NCI-H1092 (cell line): ENCODE data around the gene HPS3.
A peak's percentile ranks its signal among the peaks of the same experiment; 100 is the strongest.
"Not testable (repeated sequence)": the region's sequence is repeated elsewhere in the genome, so short reads cannot be mapped to it uniquely, and the experiment has no call there.

Experiments used
- DNase-seq: peaks from one replicate; lab custom pipeline; 2025; lab: John Stamatoyannopoulos, UW

Gene HPS3

DNA sequence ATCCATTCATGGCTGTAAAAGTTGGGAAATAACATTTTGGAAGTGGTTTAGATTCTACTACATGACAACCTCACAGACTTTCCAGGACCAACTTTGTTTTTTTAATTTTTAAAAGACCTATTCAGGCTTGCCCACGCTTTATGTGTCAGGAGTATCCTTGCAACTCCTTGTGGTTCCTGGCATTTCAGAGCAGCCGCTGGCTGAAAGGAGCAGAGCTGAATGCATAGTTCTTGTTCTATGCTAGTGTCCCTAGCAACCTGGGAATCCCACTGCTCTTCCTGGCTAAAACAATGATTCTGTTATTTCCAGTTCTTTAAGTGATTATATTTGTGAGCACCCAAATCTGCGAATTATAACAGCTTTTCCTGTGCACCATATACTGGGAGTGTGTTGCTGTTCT is 57.3 kb downstream of the HPS3 start:
- DNase-seq: no peak

DNA sequence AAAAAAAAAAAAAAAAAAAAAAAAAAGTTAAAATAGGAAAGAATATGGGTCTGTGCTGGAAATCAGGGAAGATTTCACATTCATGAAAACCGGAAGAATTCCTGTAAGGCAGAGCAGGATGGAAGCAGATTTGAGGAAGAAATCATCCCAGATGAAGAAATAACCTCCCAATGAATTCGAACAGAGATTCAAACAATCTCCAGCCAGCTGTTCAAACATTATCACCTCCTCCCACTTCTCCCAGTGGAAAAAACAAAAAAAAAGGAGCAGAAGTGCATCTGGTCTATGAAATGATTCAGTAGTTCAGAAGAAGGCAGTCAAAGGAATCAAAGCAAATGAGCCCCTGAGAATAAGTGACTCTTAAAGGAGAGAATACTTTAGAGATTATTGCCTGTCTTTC is 59.1 kb downstream of the HPS3 start:
- DNase-seq: no peak

- no peak for DNase-seq
Measured at GRCh38 chr3:149195221-149195620, 65.8 kb downstream of the HPS3 start.

GRCh38 chr3:149196805-149197592 is 67.6 kb downstream of the HPS3 start:
- DNase-seq: not testable (repeated sequence)

DNA sequence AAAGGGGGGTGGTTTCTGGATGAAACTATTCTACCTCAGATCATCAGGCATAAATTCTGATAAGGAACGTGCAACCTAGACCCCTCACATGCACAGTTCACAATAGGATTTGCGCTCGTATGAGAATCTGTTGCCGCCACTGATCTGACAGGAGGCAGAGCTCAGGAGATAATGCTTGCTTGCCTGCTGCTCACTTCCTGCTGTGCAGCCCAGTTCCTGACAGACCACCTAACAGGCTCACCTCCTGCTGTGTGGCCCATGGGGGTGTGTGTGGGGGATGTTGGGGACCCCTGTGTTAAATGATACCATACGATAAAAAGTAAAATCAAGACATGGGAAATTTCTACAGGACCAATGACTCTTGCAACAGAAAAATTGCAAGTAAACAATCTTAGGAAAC is 68.2 kb downstream of the HPS3 start:
- DNase-seq: no peak

DNA sequence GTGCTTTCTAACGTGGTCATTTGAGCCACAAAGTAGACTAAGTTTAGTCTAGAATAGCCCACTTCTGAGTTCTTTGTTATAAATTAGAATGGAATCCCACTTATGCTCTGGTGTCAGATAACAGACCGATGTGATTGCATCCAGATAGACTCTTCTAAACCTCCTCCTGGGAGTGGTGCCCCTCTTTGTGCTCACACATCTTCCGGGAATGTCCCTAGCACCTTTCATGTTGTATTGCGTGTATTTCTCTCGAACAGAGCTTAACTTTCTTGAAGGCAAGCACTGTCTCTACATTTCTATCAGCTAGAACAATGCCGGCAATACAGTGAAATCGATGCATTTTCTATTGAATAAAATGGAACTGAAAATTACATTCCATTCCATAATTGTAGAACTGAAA is 69.2 kb downstream of the HPS3 start:
- DNase-seq: no peak

- DNase-seq: peak; percentile 65
Measured at GRCh38 chr3:149199474-149199873, 70.0 kb downstream of the HPS3 start.

GRCh38 chr3:149203758-149204157 is 74.3 kb downstream of the HPS3 start:
- no peak for DNase-seq

DNA sequence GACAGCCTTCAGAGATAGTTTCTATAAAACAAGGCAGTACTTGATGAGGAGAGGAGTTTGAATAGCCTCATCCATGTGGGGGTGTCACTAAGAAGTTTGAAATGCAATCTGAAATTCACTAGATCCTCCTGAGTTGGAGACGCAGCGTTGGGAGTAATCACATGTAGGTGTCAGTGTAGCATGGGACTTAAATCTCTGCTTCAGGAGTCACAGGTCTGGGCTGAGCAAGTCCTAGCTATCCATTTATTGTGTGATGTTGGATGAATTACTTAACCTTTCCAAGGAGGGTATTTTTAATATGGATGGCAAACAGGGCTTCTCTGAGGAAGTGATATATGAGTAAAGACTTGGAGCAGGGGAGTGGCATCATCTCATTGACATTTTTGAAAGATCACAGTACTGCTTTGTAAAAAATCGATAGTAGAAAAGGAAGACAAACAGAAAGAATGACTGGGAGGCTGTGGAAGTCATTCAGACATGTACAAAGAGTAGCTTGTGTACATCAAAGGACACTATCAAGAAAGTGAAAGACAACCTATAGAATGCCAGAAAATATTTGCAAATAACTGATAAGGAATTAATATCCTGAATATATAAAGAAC is 75.1 kb downstream of the HPS3 start:
- DNase-seq: no peak

- no peak for DNase-seq
Measured at GRCh38 chr3:149207475-149207874, 78.0 kb downstream of the HPS3 start.

GRCh38 chr3:149209431-149209830 is 80.0 kb downstream of the HPS3 start:
- DNase-seq: no peak

DNA sequence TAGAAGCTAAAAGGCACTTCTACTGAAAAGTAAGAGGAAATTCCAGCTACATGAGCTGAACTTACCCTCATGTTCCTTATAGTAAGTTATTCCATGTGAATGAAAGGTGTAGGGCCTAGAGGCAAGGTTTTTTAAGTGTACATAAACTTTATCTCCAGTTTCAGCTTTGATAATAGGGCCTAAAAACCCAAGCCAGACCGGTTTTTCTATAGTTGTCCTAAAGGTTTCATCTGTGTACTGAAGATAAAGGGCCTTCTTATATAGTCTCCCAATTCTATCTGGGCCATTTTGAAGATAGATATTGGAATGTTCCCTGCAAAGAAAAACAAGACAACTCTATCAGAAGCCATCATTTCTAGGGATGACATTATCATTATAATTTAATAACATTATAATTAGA is 82.9 kb downstream of the HPS3 start:
- DNase-seq: no peak

DNA sequence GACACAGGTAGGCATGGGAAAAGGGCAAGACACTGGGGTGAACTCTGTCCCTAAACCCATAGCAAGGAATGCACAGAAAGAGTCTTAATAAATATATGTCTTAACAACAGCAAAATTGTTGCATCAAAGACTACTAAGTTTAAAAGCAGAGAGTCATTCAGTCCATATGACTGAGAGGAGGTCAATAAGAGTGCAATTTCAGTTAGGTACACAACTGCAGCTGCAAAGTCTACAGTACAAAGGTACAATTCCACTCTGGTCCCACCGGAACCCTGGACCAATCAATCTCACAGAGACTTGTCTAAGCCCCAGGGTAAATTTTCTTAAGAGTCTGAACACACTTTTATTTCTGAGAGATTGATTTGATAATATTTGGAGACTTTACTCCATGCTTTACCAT is 85.3 kb downstream of the HPS3 start:
- no peak for DNase-seq

- DNase-seq: no peak
Measured at GRCh38 chr3:149215515-149215914, 86.1 kb downstream of the HPS3 start.

DNA sequence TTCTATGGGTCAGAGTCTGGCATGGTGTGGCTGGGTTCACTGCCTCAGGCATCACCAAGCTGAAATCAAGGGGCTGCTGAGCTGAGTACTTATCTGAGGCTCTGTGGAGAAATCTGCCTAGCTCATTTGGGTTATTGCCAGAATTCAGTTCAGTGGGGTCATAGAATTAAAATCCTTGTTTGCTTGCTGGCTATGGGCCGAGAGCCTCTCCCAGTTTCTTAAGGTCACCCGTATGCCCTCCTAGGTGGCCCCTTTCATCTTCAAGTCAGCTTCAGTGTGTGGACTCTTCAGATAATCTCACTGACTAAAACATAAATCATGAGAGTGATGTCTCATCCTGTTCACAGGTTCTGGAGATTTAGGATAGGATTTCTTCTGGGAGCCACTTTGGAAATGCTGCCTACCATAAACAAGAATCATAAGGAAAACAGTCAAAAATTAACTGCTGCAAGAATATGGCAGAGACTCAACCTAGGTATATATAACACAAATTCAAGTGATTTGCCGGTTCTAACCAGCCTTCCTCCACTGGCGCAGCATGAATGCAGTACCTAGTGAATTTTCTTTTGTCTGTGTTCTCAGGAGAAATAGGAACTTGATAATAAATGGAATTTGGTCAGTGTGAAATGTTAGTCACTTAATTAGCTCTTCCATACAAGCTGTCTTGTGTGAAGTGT is 86.9 kb downstream of the HPS3 start:
- peak; percentile 13 for DNase-seq

DNA sequence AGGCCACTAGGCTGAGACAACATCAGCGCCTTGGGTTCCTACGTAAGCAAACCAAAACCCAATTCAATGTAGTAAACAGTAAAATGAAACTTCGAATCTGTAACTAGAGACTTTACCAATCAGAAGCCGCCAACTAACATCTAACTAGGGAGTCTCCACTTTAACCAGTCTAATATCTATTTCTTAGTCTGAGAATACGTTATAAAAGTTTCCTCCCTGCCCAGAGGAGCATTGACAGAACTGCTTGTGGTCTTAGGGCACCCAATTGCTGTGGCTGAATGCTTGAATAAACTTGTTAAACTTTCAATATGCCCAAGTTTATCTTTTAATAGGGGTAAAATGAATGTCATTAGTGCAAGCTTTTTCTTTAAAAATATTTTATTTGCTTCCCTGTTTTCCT is 87.9 kb downstream of the HPS3 start:
- no peak for DNase-seq

DNA sequence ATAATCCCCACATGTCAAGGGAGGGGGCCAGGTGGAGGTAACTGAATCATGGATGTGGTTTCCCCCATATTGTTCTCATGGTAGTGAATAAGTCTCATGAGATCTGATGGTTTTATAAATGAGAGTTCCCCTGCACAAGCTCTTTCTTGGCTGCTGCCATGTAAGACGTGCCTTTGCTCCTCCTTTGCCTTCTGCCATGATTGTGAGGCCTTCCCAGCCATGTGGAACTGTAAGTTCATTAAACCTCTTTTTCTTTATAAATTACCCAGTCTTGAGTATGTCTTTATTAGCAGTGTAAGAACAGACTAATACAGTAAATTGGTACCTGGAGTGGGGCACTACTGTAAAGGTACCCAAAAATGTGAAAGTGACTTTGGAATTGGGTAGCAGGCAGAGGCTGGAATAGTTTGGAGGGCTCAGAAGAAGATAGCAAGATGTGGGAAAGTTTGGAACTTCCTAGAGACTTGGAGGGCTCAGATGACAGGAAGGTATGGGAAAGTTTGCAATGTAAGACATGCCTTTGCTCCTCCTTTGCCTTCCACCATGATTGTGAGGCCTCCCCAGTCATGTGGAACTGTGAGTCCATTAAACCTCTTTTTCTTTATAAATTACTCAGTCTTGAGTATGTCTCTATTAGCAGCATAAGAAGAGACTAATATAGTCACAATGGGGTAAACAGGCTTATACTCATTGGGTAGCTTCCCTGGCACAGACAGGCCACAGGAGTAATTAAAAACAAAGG is 90.1 kb downstream of the HPS3 start:
- not testable (repeated sequence) for DNase-seq

DNA sequence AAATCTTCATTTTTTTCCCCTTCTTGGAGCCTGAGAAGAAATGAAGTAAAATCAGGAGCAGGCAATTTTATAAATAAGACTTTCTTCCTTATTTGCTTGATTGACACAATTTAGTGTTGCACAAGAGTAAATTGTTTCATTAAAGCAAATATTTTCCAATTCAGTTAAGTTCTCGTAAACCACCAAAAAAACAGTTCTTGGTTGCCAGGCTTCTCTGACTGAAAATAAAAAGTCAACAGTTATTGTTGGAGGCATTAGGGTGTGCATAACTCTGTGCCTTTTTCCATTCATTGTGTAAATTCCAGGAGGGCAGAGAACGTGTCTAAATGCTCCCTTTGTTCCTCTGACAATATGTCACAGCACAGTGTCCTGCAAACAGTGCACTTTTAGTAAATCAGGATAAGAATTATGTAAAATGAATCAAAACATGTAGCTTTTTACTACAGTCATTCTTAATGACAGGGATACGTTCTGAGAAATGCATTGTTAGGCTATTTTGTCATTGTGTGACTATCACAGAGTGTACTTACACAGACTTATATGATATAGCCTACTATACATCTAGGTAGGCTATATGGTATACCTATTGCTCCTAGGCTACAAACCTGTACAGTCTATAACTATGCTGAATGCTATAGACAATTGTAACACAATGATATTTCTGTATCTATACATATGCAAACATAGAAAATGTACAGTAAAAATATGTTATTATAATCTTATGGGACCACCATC is 92.5 kb downstream of the HPS3 start, which contains the start of gene CP:
Gene CP (minus strand): TSS at position 47 of the 735 bp plus-strand sequence. CDS start 37 bp downstream, at position 10.
- DNase-seq: no peak
